Endothelial cell of umbilical vein (primary cell): ENCODE data around the gene ANKRD13B. TPM values are rescaled to one million over a fixed set of nuclear protein-coding genes. Genes with fewer than 3 reads are reported as not detected.

Experiments
- BruUV-seq: library from RNA; stranded (reverse); fragments of 400-500 nt; replicated peaks from 2 replicates; lab custom pipeline; 2021; lab: Mats Ljungman, UMichigan
- CTCF ChIA-PET: fragments of 300-600, 350-600 bp; sonication (Branson Sonifier 250); formaldehyde crosslinking; loops from one replicate; lab custom pipeline; 2021; ENCODE audit warnings: antibody characterized with exemption, inconsistent platforms; lab: Charles Lee
- POLR2A ChIA-PET: fragments of 300-600, 350-600 bp; sonication (Branson Sonifier 250); formaldehyde crosslinking; loops from one replicate; lab custom pipeline; 2021; ENCODE audit warnings: antibody characterized with exemption, inconsistent platforms; lab: Charles Lee
- DNase-seq: peaks from one replicate; pipeline ENCODE4 v3.0.0-alpha.2; 2011; ENCODE audit warnings: low read depth, low spot score
- FAIRE-seq: peaks from 2 replicates; lab custom pipeline; 2011; peaks lifted over from hg19 to GRCh38; lab: Jason Lieb, UNC
- H2AFZ ChIP-seq: 2 replicates; pipeline ENCODE4 v1.6.0; 2012; ENCODE audit warnings: low read depth, low read length, control low read depth, inconsistent platforms
- H3K27ac ChIP-seq: 2 replicates; pipeline ENCODE4 v1.5.1; 2011; ENCODE audit warnings: low read depth, mild to moderate bottlenecking, control low read depth, low read length, moderate library complexity; ENCODE audit not compliant: insufficient read depth
- H3K27me3 ChIP-seq, 2 experiments: 2 replicates each; pipeline versions ENCODE4 v1.6.0 to v1.6.1; 2011; ENCODE audit warnings: low read length in 2 of 2, mixed read lengths in 1 of 2; ENCODE audit not compliant: control insufficient read depth in 2 of 2, insufficient read depth in 2 of 2
- H3K36me3 ChIP-seq, 2 experiments: 2 replicates in 1 of 2; 3 replicates in 1 of 2; pipeline ENCODE4 v1.5.1; 2011; ENCODE audit warnings: low read length in 2 of 2, mild to moderate bottlenecking in 1 of 2, moderate library complexity in 1 of 2; ENCODE audit not compliant: control insufficient read depth in 2 of 2, insufficient read depth in 2 of 2; ENCODE audit errors: extremely low read depth in 1 of 2
- H3K4me1 ChIP-seq: 3 replicates; pipeline ENCODE4 v1.5.1; 2011; ENCODE audit warnings: mild to moderate bottlenecking, low read length; ENCODE audit not compliant: control insufficient read depth, insufficient read depth; ENCODE audit errors: extremely low read depth
- H3K4me2 ChIP-seq: 2 replicates; pipeline ENCODE4 v1.6.1; 2011; ENCODE audit warnings: low read length, control low read depth, mixed read lengths; ENCODE audit not compliant: insufficient read depth
- H3K4me3 ChIP-seq, 3 experiments: fragments of 200-600 bp in 1 of 3; sonication (generic), shearing (Covaris generic) in 1 of 3; replicated peaks in 1 of 3; 2 replicates each; pipeline ENCODE4 v1.5.1; 2011 to 2016; ENCODE audit warnings: control low read depth in 3 of 3, low read length in 3 of 3, mild to moderate bottlenecking in 2 of 3, inconsistent platforms in 1 of 3, low read depth in 1 of 3, moderate library complexity in 1 of 3; ENCODE audit not compliant: insufficient read depth in 1 of 3
- H3K79me2 ChIP-seq: 2 replicates; pipeline ENCODE4 v1.6.0; 2012; ENCODE audit warnings: low read length, inconsistent platforms; ENCODE audit not compliant: control insufficient read depth, insufficient read depth
- H3K9ac ChIP-seq: replicated peaks from 2 replicates; pipeline ENCODE3; 2011; ENCODE audit warnings: low read length, control low read depth; ENCODE audit not compliant: insufficient read depth; ENCODE audit errors: extremely low read depth
- H3K9me1 ChIP-seq: replicated peaks from 3 replicates; pipeline ENCODE4 v1.6.0; 2011; ENCODE audit warnings: mild to moderate bottlenecking, low read length; ENCODE audit not compliant: control insufficient read depth, insufficient read depth; ENCODE audit errors: extremely low read depth
- H3K9me3 ChIP-seq: replicated peaks from 2 replicates; pipeline ENCODE4 v1.5.1; 2012; ENCODE audit warnings: low read length, inconsistent platforms; ENCODE audit not compliant: control insufficient read depth, insufficient read depth
- H4K20me1 ChIP-seq: replicated peaks from 2 replicates; pipeline ENCODE3; 2011; ENCODE audit warnings: mild to moderate bottlenecking, low read length; ENCODE audit not compliant: control insufficient read depth, insufficient read depth; ENCODE audit errors: extremely low read depth
- FOS ChIP-seq: IDR thresholded peaks from 2 replicates; pipeline ENCODE4 v1.6.1; 2011; ENCODE audit warnings: mild to moderate bottlenecking, low read length, moderate library complexity, borderline replicate concordance; ENCODE audit not compliant: insufficient read depth
- MAX ChIP-seq: IDR thresholded peaks from 2 replicates; pipeline ENCODE4 v1.6.1; 2011; ENCODE audit not compliant: insufficient read depth, insufficient read length
- MYC ChIP-seq: IDR thresholded peaks from one replicate; pipeline ENCODE4 v1.6.1; 2011; ENCODE audit warnings: mild to moderate bottlenecking, low read depth, low read length
- POLR2A ChIP-seq: IDR thresholded peaks from 2 replicates; pipeline ENCODE4 v1.6.1; 2012; ENCODE audit warnings: low read depth, mild to moderate bottlenecking, control low read depth, low read length
- dilution Hi-C: fragments of 300-500 bp; cut with MboI; formaldehyde crosslinking; loops from one replicate; pipeline ENCODE4 v1.15.0; 2019; ENCODE audit warnings: low sequenced_read_pairs; ENCODE audit not compliant: extremely low pct_ligation_motif_present
- intact Hi-C: fragments of 100-400 bp; cut with micrococcal nuclease; formaldehyde crosslinking; loops from one replicate; pipeline ENCODE4 v1.10.0; 2022
- polyA plus RNA-seq, 4 experiments: library from polyadenylated mRNA; depleted of rRNA in 3 of 4; stranded (reverse) in 3 of 4; unstranded in 1 of 4; fragments of >200 nt; gene quantifications; 2 replicates each; pipeline versions ENCODE4 v1.2.1 to v1.2.3, GENCODE V29; 2011 to 2012; ENCODE audit warnings: missing spikeins in 1 of 4
- total RNA-seq: library from RNA; stranded (reverse); gene quantifications from 2 replicates; pipeline ENCODE4 v1.2.3, GENCODE V29; 2021
- TF ChIP-seq, protein P1 (sequence below), 2 donors: IDR thresholded peaks; 1 replicate in 1 of 2; 2 replicates in 1 of 2; pipeline ENCODE4 v1.5.1; 2011; ENCODE audit warnings: low read length in 2 of 2, mild to moderate bottlenecking in 2 of 2, moderate library complexity in 2 of 2, control low read depth in 1 of 2, inconsistent platforms in 1 of 2, low read depth in 1 of 2; ENCODE audit not compliant: insufficient read depth in 1 of 2; ENCODE audit errors: extremely low read depth in 1 of 2

ANKRD13B gene
- total and polyA plus RNA-seq, 2 donors (not counting 3 experiments of a cell fraction or from before 2014, with no cell fraction given) = 21.1 to 23.2 TPM

- FAIRE-seq (no peak), DNase-seq (no peak)
- BruUV-seq = no TSS peak
- dilution Hi-C loops = no loop called here
- TF ChIP-seq POLR2A (no peak), MAX (no peak), MYC (no peak)
- TF ChIP-seq, protein P1, sequence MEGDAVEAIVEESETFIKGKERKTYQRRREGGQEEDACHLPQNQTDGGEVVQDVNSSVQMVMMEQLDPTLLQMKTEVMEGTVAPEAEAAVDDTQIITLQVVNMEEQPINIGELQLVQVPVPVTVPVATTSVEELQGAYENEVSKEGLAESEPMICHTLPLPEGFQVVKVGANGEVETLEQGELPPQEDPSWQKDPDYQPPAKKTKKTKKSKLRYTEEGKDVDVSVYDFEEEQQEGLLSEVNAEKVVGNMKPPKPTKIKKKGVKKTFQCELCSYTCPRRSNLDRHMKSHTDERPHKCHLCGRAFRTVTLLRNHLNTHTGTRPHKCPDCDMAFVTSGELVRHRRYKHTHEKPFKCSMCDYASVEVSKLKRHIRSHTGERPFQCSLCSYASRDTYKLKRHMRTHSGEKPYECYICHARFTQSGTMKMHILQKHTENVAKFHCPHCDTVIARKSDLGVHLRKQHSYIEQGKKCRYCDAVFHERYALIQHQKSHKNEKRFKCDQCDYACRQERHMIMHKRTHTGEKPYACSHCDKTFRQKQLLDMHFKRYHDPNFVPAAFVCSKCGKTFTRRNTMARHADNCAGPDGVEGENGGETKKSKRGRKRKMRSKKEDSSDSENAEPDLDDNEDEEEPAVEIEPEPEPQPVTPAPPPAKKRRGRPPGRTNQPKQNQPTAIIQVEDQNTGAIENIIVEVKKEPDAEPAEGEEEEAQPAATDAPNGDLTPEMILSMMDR (IDR thresholded peaks at IDR 0.05; ENCODE audit: extremely low read depth in 1 of 2, insufficient read depth in 1 of 2, low read depth in 1 of 2, low read length in 2 of 2) = no peak
- Histone ChIP-seq H4K20me1 (no peaks in the 10 kb centered on the region), H3K4me2 (no peak overlapping the region), H3K9ac (no peak overlapping the region), H3K4me1 (no peaks in the 10 kb centered on the region), H3K9me3 (no peaks in the 10 kb centered on the region), H3K27me3 (no peaks in the 10 kb centered on the region), H3K27ac (no peak overlapping the region), H3K4me3 (no peak overlapping the region), H3K79me2 (no peaks in the 10 kb centered on the region), H3K36me3 (peaks cover 1 to 5% of the 10 kb centered on the region in 2 experiments), H3K9me1 (no peaks in the 10 kb centered on the region), H2AFZ (no peak overlapping the region)
- ChIA-PET CTCF (interaction anchor here (0.9 to 4.2 kb wide), 6 partner anchors 8 to 125 kb away, joined by 3 to 16 read pairs (median 9); no protein-coding TSS in a partner anchor), POLR2A (no interaction called here)
- intact Hi-C loops = no loop called here
Observed at GRCh38 chr17:29653995-29654714, 61.2 kb downstream of the ANKRD13B start.

- Histone ChIP-seq H3K27ac (no peak overlapping the region), H3K9ac (no peak overlapping the region), H3K4me2 (no peak overlapping the region), H4K20me1 (no peaks in the 10 kb centered on the region), H3K27me3 (no peaks in the 10 kb centered on the region), H3K4me1 (no peaks in the 10 kb centered on the region), H3K4me3 (no peak overlapping the region), H3K79me2 (no peaks in the 10 kb centered on the region), H3K9me1 (no peaks in the 10 kb centered on the region), H3K9me3 (no peaks in the 10 kb centered on the region), H3K36me3 (peaks cover under 1 to 5% of the 10 kb centered on the region in 2 experiments), H2AFZ (no peak overlapping the region)
- dilution Hi-C loops (no loop called here), intact Hi-C loops (no loop called here)
- ChIA-PET CTCF (interaction anchor here (0.8 to 4.2 kb wide), 8 partner anchors 9 to 124 kb away, joined by 3 to 16 read pairs (median 5); no protein-coding TSS in a partner anchor), POLR2A (no interaction called here)
- no peak for TF ChIP-seq FOS
- TF ChIP-seq MYC = no peak
- DNase-seq (no peak), FAIRE-seq (no peak)
- BruUV-seq = no TSS peak
Observed at GRCh38 chr17:29655323-29655722, 62.4 kb downstream of the ANKRD13B start.
